HEK293 (cell line): ENCODE results near the gene TICRR.

Experiments used
- CTCF ChIA-PET: fragments of 350-600 bp; formaldehyde crosslinking; extraction: SDS; loops from one replicate; lab custom pipeline; 2021; ENCODE audit warnings: antibody characterized with exemption; lab: Yijun Ruan, JAX
- POLR2A ChIA-PET: fragments of 300-600 bp; formaldehyde crosslinking; extraction: SDS; loops from one replicate; lab custom pipeline; 2020; ENCODE audit warnings: antibody characterized with exemption, inconsistent platforms; lab: Yijun Ruan, JAX
- H3K27ac ChIP-seq: fragments of 200-500 bp; sonication (Bioruptor generic); 2 replicates; pipeline ENCODE4 v1.5.1; 2014; ENCODE audit warnings: low read depth, low read length, control low read depth, inconsistent platforms; ENCODE audit errors: extremely low read depth
- H3K36me3 ChIP-seq, 2 experiments: fragments of 200-500 bp in 1 of 2; sonication (Bioruptor generic) in 1 of 2; 1 replicate in 1 of 2; 2 replicates in 1 of 2; pipeline ENCODE4 v1.5.1; 2014 to 2017; ENCODE audit warnings: inconsistent platforms in 2 of 2, low read length in 2 of 2; ENCODE audit not compliant: control insufficient read depth in 2 of 2, insufficient read depth in 1 of 2
- H3K4me1 ChIP-seq: fragments of 200-500 bp; sonication (Bioruptor generic); 2 replicates; pipeline ENCODE4 v1.5.1; 2014; ENCODE audit warnings: mild to moderate bottlenecking, low read length, inconsistent platforms; ENCODE audit not compliant: control insufficient read depth, insufficient read depth
- H3K4me3 ChIP-seq: 2 replicates; pipeline ENCODE4 v1.5.1; 2011; ENCODE audit warnings: low read depth, mild to moderate bottlenecking, control low read depth, low read length, moderate library complexity
- H3K9me3 ChIP-seq: fragments of 200-500 bp; sonication (Bioruptor generic); 2 replicates; pipeline ENCODE4 v1.5.1; 2014; ENCODE audit warnings: low read depth, low read length, inconsistent platforms; ENCODE audit not compliant: control insufficient read depth, insufficient read depth
- KLF1 ChIP-seq: fragments of 450-650 bp; formaldehyde crosslinking; IDR thresholded peaks from 2 replicates; pipeline ENCODE4 v1.5.1; 2016; ENCODE audit warnings: missing biosample characterization, missing genetic modification characterization
- KLF7 ChIP-seq: fragments of 450-650 bp; formaldehyde crosslinking; IDR thresholded peaks from 2 replicates; pipeline ENCODE4 v1.5.1; 2016; ENCODE audit warnings: missing biosample characterization, missing genetic modification characterization, borderline replicate concordance
- WT1 ChIP-seq: fragments of 450-650 bp; formaldehyde crosslinking; IDR thresholded peaks from 2 replicates; pipeline ENCODE4 v1.5.1; 2016; ENCODE audit warnings: missing biosample characterization, missing genetic modification characterization
- ZBTB8A ChIP-seq: fragments of 450-650 bp; formaldehyde crosslinking; IDR thresholded peaks from 2 replicates; pipeline ENCODE4 v1.5.1; 2016; ENCODE audit warnings: missing biosample characterization, missing genetic modification characterization
- ZFP3 ChIP-seq: fragments of 450-650 bp; formaldehyde crosslinking; IDR thresholded peaks from 2 replicates; pipeline ENCODE4 v1.5.1; 2016; ENCODE audit warnings: low read depth, missing biosample characterization, missing genetic modification characterization
- ZNF121 ChIP-seq: fragments of 450-650 bp; formaldehyde crosslinking; IDR thresholded peaks from 2 replicates; pipeline ENCODE4 v1.5.1; 2016; ENCODE audit warnings: missing biosample characterization, missing genetic modification characterization
- ZNF140 ChIP-seq: fragments of 450-650 bp; formaldehyde crosslinking; IDR thresholded peaks from 2 replicates; pipeline ENCODE4 v1.5.1; 2016; ENCODE audit warnings: missing biosample characterization, missing genetic modification characterization
- ZNF146 ChIP-seq: fragments of 450-650 bp; formaldehyde crosslinking; IDR thresholded peaks from 2 replicates; pipeline ENCODE4 v1.5.1; 2016; ENCODE audit warnings: missing biosample characterization, missing genetic modification characterization
- ZNF175 ChIP-seq: fragments of 450-650 bp; formaldehyde crosslinking; IDR thresholded peaks from 2 replicates; pipeline ENCODE4 v1.5.1; 2016; ENCODE audit warnings: missing biosample characterization, missing genetic modification characterization
- ZNF302 ChIP-seq: fragments of 450-650 bp; formaldehyde crosslinking; IDR thresholded peaks from 2 replicates; pipeline ENCODE4 v1.5.1; 2016; ENCODE audit warnings: missing biosample characterization, missing genetic modification characterization, low read depth
- ZNF324 ChIP-seq: fragments of 450-650 bp; formaldehyde crosslinking; IDR thresholded peaks from 2 replicates; pipeline ENCODE4 v1.5.1; 2016; ENCODE audit warnings: missing biosample characterization, missing genetic modification characterization
- ZNF341 ChIP-seq: fragments of 450-650 bp; formaldehyde crosslinking; IDR thresholded peaks from 2 replicates; pipeline ENCODE4; 2016; ENCODE audit warnings: low read depth, missing biosample characterization, missing genetic modification characterization
- ZNF394 ChIP-seq: fragments of 450-650 bp; formaldehyde crosslinking; IDR thresholded peaks from 2 replicates; pipeline ENCODE4 v1.5.1; 2016; ENCODE audit warnings: missing biosample characterization, missing genetic modification characterization, mild to moderate bottlenecking, moderate library complexity, borderline replicate concordance
- ZNF596 ChIP-seq: fragments of 450-650 bp; IDR thresholded peaks from 2 replicates; pipeline ENCODE4 v1.5.0; 2018; ENCODE audit warnings: missing biosample characterization, mild to moderate bottlenecking, missing genetic modification characterization, moderate library complexity
- ZNF76 ChIP-seq: fragments of 450-650 bp; formaldehyde crosslinking; IDR thresholded peaks from 2 replicates; pipeline ENCODE4; 2016; ENCODE audit warnings: low read depth, missing biosample characterization, missing genetic modification characterization, borderline replicate concordance
- TF ChIP-seq, protein P1 (sequence below): fragments of 450-650 bp; formaldehyde crosslinking; IDR thresholded peaks from 2 replicates; pipeline ENCODE4; 2016; ENCODE audit warnings: missing biosample characterization, missing genetic modification characterization
- TF ChIP-seq, protein P2 (sequence below): fragments of 450-650 bp; formaldehyde crosslinking; IDR thresholded peaks from 2 replicates; pipeline ENCODE4 v1.5.1; 2016; ENCODE audit warnings: missing biosample characterization, missing genetic modification characterization, borderline replicate concordance
- TF ChIP-seq, protein P3 (sequence below): sonication (generic); formaldehyde crosslinking; IDR thresholded peaks from 2 replicates; pipeline ENCODE4 v1.8.1; 2022; ENCODE audit warnings: mild to moderate bottlenecking, moderate library complexity, missing genetic modification reagents

The TICRR gene

GRCh38 chr15:89666858-89667705 is 91.8 kb downstream of the TICRR start:
- ChIA-PET POLR2A (no interaction called here), CTCF (interaction anchor here (7.8 kb wide), 1 partner anchor 20 kb away, joined by 36 read pairs; no protein-coding TSS in a partner anchor)
- H3K9me3 ChIP-seq = no peaks in the 10 kb centered on the region
- no peaks in the 10 kb centered on the region for H3K36me3 ChIP-seq
- no peak overlapping the region for H3K27ac ChIP-seq
- no peaks in the 10 kb centered on the region for H3K4me1 ChIP-seq
- no peak overlapping the region for H3K4me3 ChIP-seq
- TF ChIP-seq ZNF146 = no peak
- no peak for TF ChIP-seq ZNF302 (tag by site-specific recombination)
- no peak for TF ChIP-seq ZNF76 (tag by site-specific recombination)
- TF ChIP-seq ZBTB8A (tag by site-specific recombination) = no peak
- no peak for TF ChIP-seq ZFP3 (tag by site-specific recombination)
- no peak for TF ChIP-seq ZNF140 (tag by site-specific recombination)
- TF ChIP-seq ZNF324 = no peak
- TF ChIP-seq, protein P1, sequence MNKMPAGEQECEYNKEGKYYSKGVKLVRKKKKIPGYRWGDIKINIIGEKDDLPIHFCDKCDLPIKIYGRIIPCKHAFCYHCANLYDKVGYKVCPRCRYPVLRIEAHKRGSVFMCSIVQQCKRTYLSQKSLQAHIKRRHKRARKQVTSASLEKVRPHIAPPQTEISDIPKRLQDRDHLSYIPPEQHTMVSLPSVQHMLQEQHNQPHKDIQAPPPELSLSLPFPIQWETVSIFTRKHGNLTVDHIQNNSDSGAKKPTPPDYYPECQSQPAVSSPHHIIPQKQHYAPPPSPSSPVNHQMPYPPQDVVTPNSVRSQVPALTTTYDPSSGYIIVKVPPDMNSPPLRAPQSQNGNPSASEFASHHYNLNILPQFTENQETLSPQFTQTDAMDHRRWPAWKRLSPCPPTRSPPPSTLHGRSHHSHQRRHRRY (tag by site-specific recombination) = no peak
- TF ChIP-seq, protein P2, sequence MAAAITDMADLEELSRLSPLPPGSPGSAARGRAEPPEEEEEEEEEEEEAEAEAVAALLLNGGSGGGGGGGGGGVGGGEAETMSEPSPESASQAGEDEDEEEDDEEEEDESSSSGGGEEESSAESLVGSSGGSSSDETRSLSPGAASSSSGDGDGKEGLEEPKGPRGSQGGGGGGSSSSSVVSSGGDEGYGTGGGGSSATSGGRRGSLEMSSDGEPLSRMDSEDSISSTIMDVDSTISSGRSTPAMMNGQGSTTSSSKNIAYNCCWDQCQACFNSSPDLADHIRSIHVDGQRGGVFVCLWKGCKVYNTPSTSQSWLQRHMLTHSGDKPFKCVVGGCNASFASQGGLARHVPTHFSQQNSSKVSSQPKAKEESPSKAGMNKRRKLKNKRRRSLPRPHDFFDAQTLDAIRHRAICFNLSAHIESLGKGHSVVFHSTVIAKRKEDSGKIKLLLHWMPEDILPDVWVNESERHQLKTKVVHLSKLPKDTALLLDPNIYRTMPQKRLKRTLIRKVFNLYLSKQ (tag by site-specific recombination) = no peak

DNA sequence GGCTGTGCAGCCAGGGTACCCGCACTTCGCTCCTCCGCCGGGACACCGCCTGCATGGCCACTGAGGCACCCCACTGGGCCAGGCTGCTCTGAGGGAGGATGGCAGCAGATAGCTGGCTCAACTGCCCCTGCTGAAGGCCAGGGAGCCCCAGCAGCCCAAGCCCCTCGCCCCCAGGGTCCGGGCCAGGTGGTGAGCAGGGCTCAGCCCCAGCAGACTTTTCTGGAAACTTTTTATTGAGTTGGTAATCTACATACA is 92.4 kb downstream of the TICRR start:
- Histone ChIP-seq H3K4me1 (no peaks in the 10 kb centered on the region), H3K36me3 (no peaks in the 10 kb centered on the region), H3K4me3 (no peak overlapping the region), H3K9me3 (no peaks in the 10 kb centered on the region), H3K27ac (no peak overlapping the region)
- POLR2A ChIA-PET = no interaction called here
- TF ChIP-seq KLF1 (tag by site-specific recombination) = no peak
- TF ChIP-seq ZNF121 = no peak
- TF ChIP-seq ZNF596 = no peak
- TF ChIP-seq WT1 (tag by site-specific recombination) = no peak
- TF ChIP-seq ZNF394 = no peak
- TF ChIP-seq ZNF175 (tag by site-specific recombination) = no peak
- no peak for TF ChIP-seq ZNF146
- no peak for TF ChIP-seq KLF7 (tag by site-specific recombination)
- CTCF ChIA-PET = no interaction called here

- TF ChIP-seq ZNF341 (tag by site-specific recombination) (no peak), ZNF146 (peak; percentile 78; the same call in 1 of the 2 replicates)
- TF ChIP-seq, protein P3, sequence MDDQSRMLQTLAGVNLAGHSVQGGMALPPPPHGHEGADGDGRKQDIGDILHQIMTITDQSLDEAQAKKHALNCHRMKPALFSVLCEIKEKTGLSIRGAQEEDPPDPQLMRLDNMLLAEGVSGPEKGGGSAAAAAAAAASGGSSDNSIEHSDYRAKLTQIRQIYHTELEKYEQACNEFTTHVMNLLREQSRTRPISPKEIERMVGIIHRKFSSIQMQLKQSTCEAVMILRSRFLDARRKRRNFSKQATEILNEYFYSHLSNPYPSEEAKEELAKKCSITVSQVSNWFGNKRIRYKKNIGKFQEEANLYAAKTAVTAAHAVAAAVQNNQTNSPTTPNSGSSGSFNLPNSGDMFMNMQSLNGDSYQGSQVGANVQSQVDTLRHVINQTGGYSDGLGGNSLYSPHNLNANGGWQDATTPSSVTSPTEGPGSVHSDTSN (CRISPR knock-in tag) = no peak
- ChIA-PET CTCF (interaction anchor here (0.6 to 1.3 kb wide), 2 partner anchors 21 to 596 kb away, joined by 3 to 4 read pairs; no protein-coding TSS in a partner anchor), POLR2A (no interaction called here)
- H3K27ac ChIP-seq = no peak overlapping the region
- H3K4me1 ChIP-seq = no peaks in the 10 kb centered on the region
- no peaks in the 10 kb centered on the region for H3K36me3 ChIP-seq
- no peaks in the 10 kb centered on the region for H3K9me3 ChIP-seq
- no peak overlapping the region for H3K4me3 ChIP-seq
Measured at GRCh38 chr15:89668171-89668570, 92.9 kb downstream of the TICRR start.
